Adrenal gland (tissue), 12 donors: Measurements from ENCODE around the gene FCN1. TPM values are rescaled to one million over a fixed set of nuclear protein-coding genes. Genes with fewer than 3 reads are reported as not detected.

Source experiments
- DNase-seq, 7 donors: peaks; one replicate each; pipeline ENCODE4 v3.0.0-alpha.2; 2019 to 2020
- H3K27ac ChIP-seq, 5 donors: fragments of 200-600 bp; sonication (generic) in 4 of 5; 1 replicate in 3 of 5; 2 replicates in 2 of 5; pipeline versions ENCODE4 v1.5.1 to v1.8.0; 2016 to 2020; ENCODE audit warnings: mild to moderate bottlenecking in 1 of 5
- H3K27me3 ChIP-seq: fragments of 200-600 bp; 2 replicates; pipeline ENCODE4 v1.8.0; 2021
- H3K36me3 ChIP-seq, 2 donors: fragments of 200-600 bp; replicated peaks in 1 of 2; 1 replicate in 1 of 2; 2 replicates in 1 of 2; pipeline versions ENCODE4 v1.5.1 to v1.8.0; 2018 to 2022
- H3K4me1 ChIP-seq, 2 donors: fragments of 200-600 bp; replicated peaks in 1 of 2; 1 replicate in 1 of 2; 2 replicates in 1 of 2; pipeline versions ENCODE4 v1.5.1 to v1.8.0; 2018 to 2021
- H3K4me3 ChIP-seq, 4 donors: fragments of 200-600 bp; sonication (generic) in 3 of 4; one replicate each; pipeline ENCODE4 v1.5.1; 2016 to 2018
- H3K9me3 ChIP-seq, 3 donors: fragments of 200-600 bp; sonication (generic) in 1 of 3; replicated peaks in 1 of 3; 1 replicate in 2 of 3; 2 replicates in 1 of 3; pipeline versions ENCODE4 v1.5.1 to v1.8.0; 2016 to 2021
- CTCF ChIP-seq, 6 experiments: fragments of 450-650 bp in 4 of 6; fragments of 200-600 bp in 2 of 6; sonication (generic) in 1 of 6; IDR thresholded peaks; 1 replicate in 5 of 6; 2 replicates in 1 of 6; pipeline versions ENCODE4 v1.5.1 to v1.8.0; 2016 to 2021; ENCODE audit warnings: antibody characterized with exemption in 6 of 6, mild to moderate bottlenecking in 2 of 6, moderate library complexity in 1 of 6
- POLR2A ChIP-seq, 2 donors: fragments of 450-650 bp; IDR thresholded peaks; one replicate each; pipeline ENCODE4 v1.6.1; 2017; ENCODE audit warnings: antibody characterized with exemption in 2 of 2, mild to moderate bottlenecking in 2 of 2, moderate library complexity in 1 of 2
- WGBS, 4 donors: extraction: QIAGEN DNeasy Blood & Tissue Kit in 2 of 4; methylation state at CpG; one replicate each; pipeline versions ENCODE4 v1.1.5 to v1.1.7; 2013 to 2017; 5-methylcytosine and 5-hydroxymethylcytosine counted together
- intact Hi-C, 2 donors: fragments of 100-400 bp; cut with DNase I; formaldehyde crosslinking; loops; one replicate each; pipeline versions ENCODE4 v1.14.1 to v1.15.0; 2022 to 2023
- polyA plus RNA-seq, 3 donors: library from polyadenylated mRNA; stranded (reverse); fragments of 200-250 nt in 2 of 3; fragments of 350-450 nt in 1 of 3; fragmentation: Illumina TruSeq in 1 of 3; extraction: RNeasy Lipid Tissue Mini Kit (QIAGEN cat#74804) in 1 of 3; gene quantifications; one replicate each; pipeline ENCODE4 v1.2.3, GENCODE V29; 2013 to 2014
- total RNA-seq, 9 donors: library from RNA; depleted of rRNA in 4 of 9; stranded (reverse); fragments of >200 nt in 4 of 9; fragments of 120-200 nt in 1 of 9; fragmentation: NEBNext Ultra II Directional in 1 of 9; extraction: Animal tissue kit (Norgen Biotek cat#: 25700) in 1 of 9; gene quantifications; one replicate each; pipeline versions ENCODE4 v1.1.0 to v1.2.4, GENCODE V29; 2013 to 2023
- donor health status: healthy with polysubstance abuse.
- donor health status: Bipolar disorder and iron deficiency.
- donor health status: DM: yes; HTN: yes; CAD: no.
- donor health status: DM: no; HTN: no; CAD: no.
- donor health status: DM: no; HTN: no; CAD: no.
- donor health status: DM: yes; HTN: yes; CAD: no.

Gene FCN1
- total and polyA plus RNA-seq, 12 donors: 0.57 to 7.0 (median 2.4) TPM; not detected in 1

DNA sequence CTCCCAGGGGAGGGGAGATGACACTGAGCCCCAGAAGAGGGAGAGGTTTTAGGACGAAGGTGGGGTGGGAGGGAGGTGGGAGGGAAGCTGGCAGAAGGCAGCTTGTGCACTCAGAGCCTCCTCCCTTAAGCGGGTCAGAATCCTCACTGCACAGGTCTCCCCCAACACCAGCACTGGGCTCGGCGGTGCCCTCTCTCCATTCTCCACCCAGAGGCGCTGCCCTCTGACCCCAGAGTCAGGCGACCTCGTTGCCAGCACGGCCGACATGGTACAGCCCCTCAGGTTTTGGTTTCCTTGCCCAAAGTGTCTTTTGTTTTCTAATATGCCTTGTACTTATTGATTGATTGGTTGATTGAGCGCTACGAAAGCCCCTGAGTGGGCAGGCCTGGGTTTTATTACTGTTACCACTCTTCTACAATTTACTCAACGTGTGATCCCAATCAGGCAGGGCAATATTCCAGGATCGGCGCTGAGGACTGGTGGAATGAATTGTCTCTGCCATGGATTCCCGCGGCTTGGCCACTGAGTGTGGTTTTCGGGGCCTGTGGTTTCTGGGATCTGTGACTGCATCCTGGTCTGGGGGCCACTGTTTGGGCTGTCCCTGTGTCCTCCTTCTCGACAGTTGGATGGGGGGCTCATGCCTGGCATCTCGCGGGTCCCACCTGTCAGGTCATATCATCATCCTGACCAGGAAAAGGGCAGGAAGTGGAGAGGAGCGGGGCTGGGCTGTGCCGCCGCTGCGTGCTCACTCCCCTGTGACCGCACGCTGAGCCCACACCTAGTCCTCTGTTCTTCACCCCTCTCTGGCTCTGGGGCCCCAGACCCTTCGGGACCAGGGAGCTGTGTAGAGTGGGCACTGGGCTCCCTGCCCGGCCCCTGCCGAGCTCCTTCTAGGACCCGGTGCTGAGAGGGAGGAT lies 46.7 kb downstream of the FCN1 start:
- H3K27ac ChIP-seq: no peak overlapping the region

DNA sequence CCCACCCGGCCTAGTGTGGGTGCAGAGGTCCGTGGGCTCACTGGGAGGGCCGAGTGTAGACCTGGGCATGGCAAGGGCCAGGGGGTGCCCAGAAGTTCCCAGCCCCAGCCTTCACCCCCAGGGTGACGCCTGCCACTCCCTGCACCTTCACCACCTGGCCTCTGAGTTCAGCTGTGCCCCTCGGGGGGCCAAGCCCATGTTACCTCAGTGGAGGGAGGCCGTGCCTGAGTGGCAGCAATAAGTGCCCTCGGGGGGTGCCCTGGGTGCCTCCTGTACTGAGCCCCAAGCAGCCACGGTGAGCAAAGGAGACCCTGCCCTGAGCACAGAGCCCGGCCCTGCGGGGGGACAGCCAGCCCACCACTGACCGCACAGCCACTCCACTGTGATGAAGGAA lies 47.4 kb downstream of the FCN1 start:
- TF ChIP-seq CTCF (IDR thresholded peaks at IDR 0.05) (no peak), POLR2A (IDR thresholded peaks at IDR 0.05) (no peak)
- H3K4me3 ChIP-seq: no peak overlapping the region
- no peaks in the 10 kb centered on the region for H3K27me3 ChIP-seq
- peak in 3 of 7 donors; percentile 8 to 13 (median 13) for DNase-seq
- no peaks in the 10 kb centered on the region for H3K9me3 ChIP-seq
- 83 to 97% (median 93%) methylated on average over 1 to 11 of the region's 11 CpGs for WGBS, 4 donors
- no peak overlapping the region for H3K27ac ChIP-seq
- no peaks in the 10 kb centered on the region for H3K36me3 ChIP-seq
- H3K4me1 ChIP-seq: no peaks in the 10 kb centered on the region
- intact Hi-C loops: no loop called here

More for the DNA sequence above, 46.7 kb downstream of the FCN1 start:
- DNase-seq: peak in 3 of 7 donors; percentile 10 to 13 (median 10)
- intact Hi-C loops: no loop called here
- H3K27me3 ChIP-seq: no peaks in the 10 kb centered on the region
- TF ChIP-seq CTCF (IDR thresholded peaks at IDR 0.05) (no peak), POLR2A (IDR thresholded peaks at IDR 0.05) (no peak)
- no peaks in the 10 kb centered on the region for H3K36me3 ChIP-seq
- WGBS, 4 donors: 83 to 91% (median 84%) methylated on average over 15 to 30 of the region's 30 CpGs
- H3K9me3 ChIP-seq: no peaks in the 10 kb centered on the region
- no peaks in the 10 kb centered on the region for H3K4me1 ChIP-seq
- no peak overlapping the region for H3K4me3 ChIP-seq

DNA sequence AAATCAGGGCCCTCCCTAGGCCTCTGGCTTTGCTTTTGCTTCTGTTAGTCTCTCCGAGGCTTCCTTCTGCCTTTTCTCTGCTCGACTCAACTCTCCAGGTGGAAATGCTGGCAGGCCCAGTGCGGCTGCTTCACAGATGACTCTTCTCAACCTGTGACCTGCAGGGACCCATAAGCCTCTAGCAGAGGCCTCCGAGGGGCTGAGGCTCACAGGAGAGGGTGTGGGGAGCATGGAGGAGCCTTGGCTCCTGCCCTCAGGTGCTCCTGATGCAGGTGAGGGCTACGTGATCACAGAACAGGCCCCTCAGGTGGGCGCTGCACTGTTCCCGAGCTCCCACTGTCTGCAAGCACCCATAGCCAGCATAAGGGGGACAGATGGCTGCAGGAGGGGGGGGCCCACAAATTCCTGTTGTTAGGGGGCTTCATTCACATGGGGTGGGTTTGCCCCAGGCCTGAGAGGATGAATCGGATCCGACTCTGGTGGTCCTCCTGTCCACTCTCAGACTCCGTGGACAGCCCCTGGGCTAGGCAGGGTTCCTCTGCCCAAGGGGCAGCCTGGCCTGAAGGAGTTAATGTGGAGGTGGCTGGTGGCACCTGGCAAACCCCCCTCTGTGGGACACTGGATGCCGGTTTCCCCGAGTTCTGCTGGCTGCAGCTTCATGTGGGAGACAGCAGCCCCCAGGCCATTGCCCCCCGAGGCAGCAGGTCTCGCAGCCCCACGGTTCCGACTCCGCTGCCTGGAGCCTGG lies 48.0 kb downstream of the FCN1 start:
- Histone ChIP-seq H3K27ac (no peak overlapping the region), H3K27me3 (no peaks in the 10 kb centered on the region), H3K4me3 (no peak overlapping the region), H3K4me1 (no peaks in the 10 kb centered on the region), H3K9me3 (no peaks in the 10 kb centered on the region), H3K36me3 (no peaks in the 10 kb centered on the region)
- peak in 2 of 7 donors; percentile 7 to 14 for DNase-seq
- TF ChIP-seq POLR2A (IDR thresholded peaks at IDR 0.05): no peak
- no peak for TF ChIP-seq CTCF (IDR thresholded peaks at IDR 0.05)
- 85 to 92% (median 88%) methylated on average over 7 to 17 of the region's 17 CpGs for WGBS, 4 donors
- intact Hi-C loops: no loop called here
